ENCODE results near the gene FHL1. TPM values are rescaled to one million over a fixed set of nuclear protein-coding genes. Genes with fewer than 3 reads are reported as not detected.
A peak's percentile ranks its signal among the peaks of the same experiment; 100 is the strongest.

Gene FHL1
- total RNA-seq, 1 experiment from 2014 or later: 51.8 TPM

DNA sequence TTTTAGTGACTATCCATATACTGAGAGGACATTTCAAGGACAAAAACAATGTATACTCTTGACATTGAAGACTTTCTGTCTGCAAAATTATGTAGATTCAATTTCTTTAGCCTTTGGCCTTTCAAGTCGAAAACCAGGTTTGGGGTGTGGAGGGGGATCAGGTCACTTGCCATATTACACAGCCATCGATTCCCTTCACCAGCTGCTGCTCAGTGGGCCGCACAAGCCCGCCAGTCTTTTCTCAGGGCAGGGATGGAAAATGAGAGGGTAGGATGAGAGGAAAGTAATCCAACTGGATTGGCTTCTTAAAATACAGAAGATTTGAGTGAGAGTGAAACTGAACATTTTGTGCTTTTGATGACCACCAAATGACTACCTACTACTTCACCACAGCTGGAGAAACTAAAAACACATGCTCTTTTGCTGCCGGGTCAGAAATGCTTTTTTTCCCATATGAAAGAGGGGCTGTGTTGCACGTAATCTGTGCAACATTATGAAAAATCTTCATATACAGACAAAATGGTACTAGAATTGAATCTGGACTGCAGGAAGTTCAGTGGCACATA is 51.4 kb downstream of the FHL1 start:
- Histone ChIP-seq H3K9me3 (ENCODE audit: low read length) (no peaks in the 10 kb centered on the region), H3K4me2 (ENCODE audit: low read length) (no peak overlapping the region), H3K9ac (ENCODE audit: low read length) (no peak overlapping the region), H3K79me2 (ENCODE audit: low read length) (no peaks in the 10 kb centered on the region), H3K27me3 (ENCODE audit: low read length) (no peaks in the 10 kb centered on the region), H3K4me1 (ENCODE audit: insufficient read depth, low read length) (peaks cover 26% of the 10 kb centered on the region), H3K9me2 (replicated peaks; ENCODE audit: low read length) (no peaks in the 10 kb centered on the region), H3K36me3 (ENCODE audit: low read depth, low read length) (no peaks in the 10 kb centered on the region), H3F3A (ENCODE audit: low read length, unreplicated experiment) (no peaks in the 10 kb centered on the region), H3K4me3 (ENCODE audit: low read length) (no peak overlapping the region), H4K20me1 (ENCODE audit: low read length) (no peaks in the 10 kb centered on the region), H3K27ac (ENCODE audit: low read length) (no peak overlapping the region), H2AFZ (ENCODE audit: low read length) (no peak overlapping the region)
- intact Hi-C loops (cut with micrococcal nuclease): no loop called here
- ATAC-seq (no peak), DNase-seq (no peak)
- ChIA-PET POLR2A (ENCODE audit: unreplicated experiment) (no interaction called here), CTCF (no interaction called here)
- TF ChIP-seq, protein P1, sequence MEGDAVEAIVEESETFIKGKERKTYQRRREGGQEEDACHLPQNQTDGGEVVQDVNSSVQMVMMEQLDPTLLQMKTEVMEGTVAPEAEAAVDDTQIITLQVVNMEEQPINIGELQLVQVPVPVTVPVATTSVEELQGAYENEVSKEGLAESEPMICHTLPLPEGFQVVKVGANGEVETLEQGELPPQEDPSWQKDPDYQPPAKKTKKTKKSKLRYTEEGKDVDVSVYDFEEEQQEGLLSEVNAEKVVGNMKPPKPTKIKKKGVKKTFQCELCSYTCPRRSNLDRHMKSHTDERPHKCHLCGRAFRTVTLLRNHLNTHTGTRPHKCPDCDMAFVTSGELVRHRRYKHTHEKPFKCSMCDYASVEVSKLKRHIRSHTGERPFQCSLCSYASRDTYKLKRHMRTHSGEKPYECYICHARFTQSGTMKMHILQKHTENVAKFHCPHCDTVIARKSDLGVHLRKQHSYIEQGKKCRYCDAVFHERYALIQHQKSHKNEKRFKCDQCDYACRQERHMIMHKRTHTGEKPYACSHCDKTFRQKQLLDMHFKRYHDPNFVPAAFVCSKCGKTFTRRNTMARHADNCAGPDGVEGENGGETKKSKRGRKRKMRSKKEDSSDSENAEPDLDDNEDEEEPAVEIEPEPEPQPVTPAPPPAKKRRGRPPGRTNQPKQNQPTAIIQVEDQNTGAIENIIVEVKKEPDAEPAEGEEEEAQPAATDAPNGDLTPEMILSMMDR (conservative IDR thresholded peaks at IDR 0.05; ENCODE audit: low read depth, low read length): no peak
- no TSS peak for BruUV-seq (replicated peaks)

DNA sequence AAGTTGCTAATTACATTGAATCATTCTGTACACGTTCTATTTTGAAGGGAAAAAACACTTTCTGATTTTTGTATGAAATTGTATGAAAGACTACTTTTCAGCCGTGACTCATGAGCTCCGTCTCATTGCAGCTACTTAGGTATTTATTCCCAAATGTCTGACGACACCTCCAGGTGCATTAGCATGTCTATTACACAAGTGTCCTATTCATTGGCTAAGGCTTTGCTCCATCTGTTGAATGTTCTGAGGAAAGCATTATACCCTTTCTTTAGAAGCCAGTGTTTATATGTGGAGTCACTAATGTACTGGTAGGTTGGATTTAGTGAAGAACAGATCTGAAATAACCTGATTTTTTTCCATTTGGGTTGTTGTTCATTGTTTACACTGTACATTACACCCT is 52.0 kb downstream of the FHL1 start:
- no peak for DNase-seq
- Histone ChIP-seq H3K27me3 (ENCODE audit: low read length) (no peaks in the 10 kb centered on the region), H3K36me3 (ENCODE audit: low read depth, low read length) (no peaks in the 10 kb centered on the region), H3K9me2 (replicated peaks; ENCODE audit: low read length) (no peaks in the 10 kb centered on the region), H3K9me3 (ENCODE audit: low read length) (no peaks in the 10 kb centered on the region), H2AFZ (ENCODE audit: low read length) (no peak overlapping the region), H3K4me3 (ENCODE audit: low read length) (no peak overlapping the region), H3K79me2 (ENCODE audit: low read length) (no peaks in the 10 kb centered on the region), H3K27ac (ENCODE audit: low read length) (no peak overlapping the region), H4K20me1 (ENCODE audit: low read length) (no peaks in the 10 kb centered on the region), H3K9ac (ENCODE audit: low read length) (no peak overlapping the region), H3F3A (ENCODE audit: low read length, unreplicated experiment) (no peaks in the 10 kb centered on the region), H3K4me2 (ENCODE audit: low read length) (no peak overlapping the region), H3K4me1 (ENCODE audit: insufficient read depth, low read length) (peaks cover 32% of the 10 kb centered on the region)
- intact Hi-C loops (cut with micrococcal nuclease): no loop called here
- TF ChIP-seq EZH2phosphoT487 (IDR thresholded peaks at IDR 0.05; ENCODE audit: borderline replicate concordance, low read length): no peak
- TF ChIP-seq EZH2 (IDR thresholded peaks at IDR 0.05; ENCODE audit: low read length, unreplicated experiment): no peak
- TF ChIP-seq, protein P1 (conservative IDR thresholded peaks at IDR 0.05; ENCODE audit: low read depth, low read length): no peak
- BruUV-seq (replicated peaks): no TSS peak
- ChIA-PET CTCF (no interaction called here), POLR2A (ENCODE audit: unreplicated experiment) (interaction anchor here (0.6 kb wide), 1 partner anchor 164 kb away, joined by 3 read pairs; no protein-coding TSS in a partner anchor)
- ATAC-seq: no peak

DNA sequence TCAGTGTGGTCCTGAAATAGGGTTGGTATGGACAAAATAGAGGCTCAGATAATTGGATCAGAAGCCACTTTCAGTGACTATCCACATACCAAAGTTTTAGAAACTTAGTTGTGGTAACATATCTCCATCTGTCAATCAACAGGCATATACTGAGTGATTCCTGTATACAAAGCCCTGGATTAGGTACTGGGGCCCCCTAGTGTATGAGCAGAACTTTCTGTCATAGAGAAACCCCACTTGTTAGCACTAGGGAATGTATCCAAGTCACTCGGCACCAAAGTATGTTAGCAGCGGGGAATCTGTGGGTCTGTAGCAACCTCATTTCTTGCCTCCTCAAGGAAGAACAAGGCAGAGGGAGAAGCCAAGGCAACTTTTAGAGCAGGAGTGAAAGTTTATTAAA is 53.1 kb downstream of the FHL1 start:
- Histone ChIP-seq H3K9me3 (ENCODE audit: low read length) (no peaks in the 10 kb centered on the region), H3K9ac (ENCODE audit: low read length) (no peak overlapping the region), H3K36me3 (ENCODE audit: low read depth, low read length) (no peaks in the 10 kb centered on the region), H3K27me3 (ENCODE audit: low read length) (no peaks in the 10 kb centered on the region), H3K4me2 (ENCODE audit: low read length) (no peak overlapping the region), H3K4me3 (ENCODE audit: low read length) (no peak overlapping the region), H4K20me1 (ENCODE audit: low read length) (no peaks in the 10 kb centered on the region), H2AFZ (ENCODE audit: low read length) (no peak overlapping the region), H3K9me2 (replicated peaks; ENCODE audit: low read length) (no peaks in the 10 kb centered on the region), H3K4me1 (ENCODE audit: insufficient read depth, low read length) (peaks cover 40% of the 10 kb centered on the region), H3F3A (ENCODE audit: low read length, unreplicated experiment) (no peaks in the 10 kb centered on the region), H3K27ac (ENCODE audit: low read length) (no peak overlapping the region), H3K79me2 (ENCODE audit: low read length) (no peaks in the 10 kb centered on the region)
- DNase-seq: peak; percentile 59
- TF ChIP-seq, protein P1 (conservative IDR thresholded peaks at IDR 0.05; ENCODE audit: low read depth, low read length): peak; percentile 68
- TF ChIP-seq EZH2phosphoT487 (IDR thresholded peaks at IDR 0.05; ENCODE audit: borderline replicate concordance, low read length): no peak
- TF ChIP-seq EZH2 (IDR thresholded peaks at IDR 0.05; ENCODE audit: low read length, unreplicated experiment): no peak
- intact Hi-C loops (cut with micrococcal nuclease): loop anchor here (2.0 kb wide), 1 partner anchor 34 kb away; no protein-coding TSS in a partner anchor
- CTCF ChIA-PET: no interaction called here
- POLR2A ChIA-PET (ENCODE audit: unreplicated experiment): no interaction called here
- peak; percentile 63 for ATAC-seq
- no TSS peak for BruUV-seq (replicated peaks)

All from PC-3 (cell line).